Stimulated activated naive CD4-positive, alpha-beta T cell treated with Interleukin-2 at 50 U/mL for 16 hours (primary cell): ENCODE results near the gene BICD1.
"Not testable (repeated sequence)": the region's sequence is repeated elsewhere in the genome, so short reads cannot be mapped to it uniquely, and the experiment has no call there.

ENCODE experiments used
- DNase-seq: peaks from one replicate; lab custom pipeline; 2025; lab: John Stamatoyannopoulos, UW

Gene BICD1

GRCh38 chr12:32146074-32146873 lies 39.6 kb downstream of the BICD1 start:
- DNase-seq: no peak

GRCh38 chr12:32148372-32148771 lies 41.7 kb downstream of the BICD1 start:
- DNase-seq: no peak

- DNase-seq: no peak
These were observed 42.8 kb downstream of the BICD1 start for GRCh38 chr12:32149489-32149888.

GRCh38 chr12:32151086-32151485 lies 44.4 kb downstream of the BICD1 start:
- no peak for DNase-seq

- no peak for DNase-seq
These were observed 44.9 kb downstream of the BICD1 start for GRCh38 chr12:32151552-32151951.

GRCh38 chr12:32155041-32155440 lies 48.4 kb downstream of the BICD1 start:
- no peak for DNase-seq

- DNase-seq: no peak
These were observed 49.4 kb downstream of the BICD1 start for GRCh38 chr12:32155961-32156529.

GRCh38 chr12:32158525-32158924 lies 51.9 kb downstream of the BICD1 start:
- DNase-seq: no peak

GRCh38 chr12:32159381-32159780 lies 52.7 kb downstream of the BICD1 start:
- DNase-seq: no peak

GRCh38 chr12:32159925-32160324 lies 53.3 kb downstream of the BICD1 start:
- DNase-seq: no peak

- DNase-seq: no peak
These were observed 54.4 kb downstream of the BICD1 start for GRCh38 chr12:32161058-32161457.

- DNase-seq: no peak
These were observed 56.9 kb downstream of the BICD1 start for GRCh38 chr12:32163596-32163995.

- DNase-seq: no peak
These were observed 59.9 kb downstream of the BICD1 start for GRCh38 chr12:32166510-32166909.

GRCh38 chr12:32170437-32170998 lies 63.9 kb downstream of the BICD1 start:
- no peak for DNase-seq

- DNase-seq: no peak
These were observed 64.6 kb downstream of the BICD1 start for GRCh38 chr12:32171211-32171610.

- no peak for DNase-seq
These were observed 70.0 kb downstream of the BICD1 start for GRCh38 chr12:32176606-32177005.

GRCh38 chr12:32178341-32179010 lies 71.8 kb downstream of the BICD1 start:
- DNase-seq: no peak

GRCh38 chr12:32179011-32179395 lies 72.4 kb downstream of the BICD1 start:
- no peak for DNase-seq

GRCh38 chr12:32181498-32182175 lies 75.0 kb downstream of the BICD1 start:
- DNase-seq: no peak

GRCh38 chr12:32183650-32184049 lies 77.0 kb downstream of the BICD1 start:
- DNase-seq: no peak

GRCh38 chr12:32187127-32187526 lies 80.5 kb downstream of the BICD1 start:
- DNase-seq: not testable (repeated sequence)

GRCh38 chr12:32191445-32191844 lies 84.8 kb downstream of the BICD1 start:
- DNase-seq: no peak
